Left kidney (tissue), 8 donors: Measurements from ENCODE around the gene CFAP20DC. TPM values are rescaled to one million over a fixed set of nuclear protein-coding genes. Genes with fewer than 3 reads are reported as not detected.
A peak's percentile ranks its signal among the peaks of the same experiment; 100 is the strongest.
"Not testable (repeated sequence)": the region's sequence is repeated elsewhere in the genome, so short reads cannot be mapped to it uniquely, and the experiment has no call there.

Experiments
- DNase-seq: peaks from one replicate; pipeline ENCODE4 v3.0.0-alpha.2; 2013
- long read RNA-seq, 8 donors: transcript quantifications; one replicate each; lab custom pipeline, GENCODE V29; 2026
- polyA plus RNA-seq: library from polyadenylated mRNA; unstranded; fragments of 120-200 nt; gene quantifications from one replicate; pipeline ENCODE4 v1.2.1, GENCODE V29; 2013; ENCODE audit not compliant: insufficient read length

CFAP20DC gene
- 5.4 TPM for polyA plus RNA-seq
- long read RNA-seq, donor 1 = 0 reads
- long read RNA-seq, donor 2 = 0 reads
- long read RNA-seq, donor 3 = 0 reads
- long read RNA-seq, donor 4, partial matches to known transcripts = 0 of 1 reads
- long read RNA-seq, donor 4, other reads (novel, unspliced or antisense) = 0 of 1 reads
- long read RNA-seq, donor 5 = 0 reads
- long read RNA-seq, donor 6 = 0 reads
- long read RNA-seq, donor 7 = 0 reads
- long read RNA-seq, donor 8 = 0 reads

DNA sequence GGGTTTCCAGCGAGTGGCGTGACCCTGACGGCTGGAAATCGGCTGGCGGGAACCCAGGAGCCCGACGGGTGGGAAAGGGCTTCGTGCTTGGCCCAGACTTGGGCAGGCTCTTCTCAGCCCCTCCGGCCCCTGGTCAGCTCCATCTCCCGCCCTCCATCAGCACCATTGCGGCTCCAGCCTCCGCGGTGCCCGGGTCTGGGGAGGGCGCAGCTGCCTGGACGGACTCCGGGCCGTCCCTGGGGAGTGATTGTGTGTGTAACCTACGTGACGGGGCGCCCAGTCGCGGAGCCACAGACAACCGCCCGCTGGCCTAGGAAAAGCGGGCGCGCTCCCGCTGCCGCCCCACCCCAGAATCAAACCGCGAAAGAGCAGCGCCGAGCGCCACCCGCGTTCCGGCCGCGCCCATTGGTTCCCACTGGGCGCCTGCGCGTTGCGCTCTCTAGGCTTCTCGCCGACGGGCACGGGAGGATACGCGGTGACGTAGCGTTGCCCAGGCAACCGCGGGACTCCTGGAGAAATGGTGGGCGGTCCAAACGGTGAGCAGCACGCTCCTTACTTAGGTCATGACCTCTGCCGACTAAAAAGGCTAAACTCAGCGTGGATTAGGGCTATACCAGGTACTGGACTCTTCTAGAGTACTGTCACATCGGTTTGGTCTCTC, at the start of gene CFAP20DC:
TSS of gene CFAP20DC (minus strand) at position 355 of the 661 bp plus-strand sequence. CDS start 394 bp downstream, outside the sequence.
- peak; percentile 95 for DNase-seq

DNA sequence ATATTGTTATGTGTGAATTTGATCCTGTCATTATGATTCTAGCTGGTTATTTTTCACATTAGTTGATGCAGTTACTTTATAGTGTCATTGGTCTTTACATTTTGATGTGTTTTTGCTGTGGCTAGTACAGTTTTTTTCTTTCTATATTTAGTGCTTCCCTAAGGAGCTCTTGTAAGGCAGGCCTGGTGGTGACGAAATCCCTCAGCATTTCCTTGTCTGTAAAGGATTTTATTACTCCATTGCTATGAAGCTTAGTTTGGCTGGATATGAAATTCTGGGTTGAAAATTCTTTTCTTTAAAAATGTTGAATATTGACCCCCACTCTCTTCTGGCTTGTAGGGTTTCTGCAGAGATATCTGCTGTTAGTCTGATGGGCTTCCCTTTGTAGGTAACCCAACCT, 48.7 kb upstream of the CFAP20DC start:
- not testable (repeated sequence) for DNase-seq

DNA sequence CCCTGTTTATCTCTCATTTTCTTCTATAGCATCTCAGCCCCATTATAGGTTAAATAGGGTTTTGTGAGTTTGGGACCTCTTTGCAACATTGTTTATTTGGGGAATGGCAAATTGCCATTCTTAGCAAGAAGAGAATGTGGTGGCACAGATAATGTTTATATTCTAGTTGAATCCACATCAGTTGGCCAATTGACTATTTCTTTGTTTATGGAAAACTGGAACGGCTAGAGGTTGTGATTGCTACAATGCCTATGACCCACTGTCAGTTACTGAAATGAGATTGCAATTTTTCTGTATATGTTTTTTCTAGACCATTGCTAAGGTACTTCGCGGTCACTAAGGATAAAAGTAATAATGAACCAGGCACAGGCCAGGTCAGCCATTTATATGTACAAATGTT, 44.6 kb upstream of the CFAP20DC start:
- no peak for DNase-seq

DNA sequence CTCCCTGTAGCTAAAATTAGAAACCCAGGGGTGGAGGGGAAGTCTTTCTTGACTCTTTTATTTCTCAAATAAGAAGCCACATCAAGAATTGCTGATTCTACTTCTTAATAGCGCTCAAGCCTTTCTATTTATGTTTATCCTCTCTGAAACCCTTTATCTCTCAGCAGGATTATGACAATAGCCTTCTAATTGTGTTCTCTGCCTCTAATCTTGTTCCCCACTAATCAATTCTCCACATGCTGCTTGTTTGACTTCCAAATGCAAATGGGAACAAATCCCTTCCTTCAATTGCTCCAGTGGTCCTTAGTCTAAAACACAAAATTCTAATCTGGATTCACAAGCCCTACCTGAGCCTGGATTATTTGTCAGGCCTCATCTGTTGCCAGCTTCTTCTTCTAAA, 43.7 kb upstream of the CFAP20DC start:
- DNase-seq = no peak

DNA sequence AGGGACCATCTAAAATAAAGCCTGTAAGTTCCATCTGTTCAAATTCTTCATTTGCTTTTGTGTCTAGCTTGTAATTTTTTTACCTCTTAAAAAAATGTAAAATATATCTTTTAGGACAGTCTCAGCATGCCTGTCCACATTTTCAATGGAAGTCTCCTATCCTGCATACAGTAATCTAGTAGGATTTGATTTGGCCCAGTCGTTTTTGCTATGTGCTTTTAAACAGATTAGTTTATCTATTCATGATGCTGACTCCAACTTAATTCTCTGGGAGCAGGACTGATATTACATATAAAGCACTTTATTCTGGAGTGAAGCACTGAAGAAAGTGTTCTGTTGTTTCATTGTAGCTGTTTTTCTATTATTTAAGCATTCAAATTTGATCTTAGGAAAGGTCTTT, 38.9 kb upstream of the CFAP20DC start:
- no peak for DNase-seq

DNA sequence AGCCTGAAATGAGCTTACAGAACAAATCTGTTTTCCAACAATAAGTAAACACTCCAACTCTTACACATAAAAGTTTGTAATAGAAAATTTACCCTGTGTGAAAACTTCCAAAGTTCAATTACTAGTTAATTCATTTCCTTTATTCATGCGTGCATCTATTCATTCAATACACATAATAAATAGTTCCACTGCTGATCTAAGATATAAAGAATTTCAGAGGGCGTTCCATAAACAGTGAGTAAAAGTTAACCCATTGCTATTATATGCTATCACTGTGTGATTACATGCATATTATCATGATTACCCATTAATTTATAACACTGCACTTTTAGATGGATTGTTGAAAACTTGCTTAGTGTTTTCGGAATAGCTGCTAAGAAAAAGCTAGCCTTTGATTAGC, 36.2 kb upstream of the CFAP20DC start:
- DNase-seq = no peak

DNA sequence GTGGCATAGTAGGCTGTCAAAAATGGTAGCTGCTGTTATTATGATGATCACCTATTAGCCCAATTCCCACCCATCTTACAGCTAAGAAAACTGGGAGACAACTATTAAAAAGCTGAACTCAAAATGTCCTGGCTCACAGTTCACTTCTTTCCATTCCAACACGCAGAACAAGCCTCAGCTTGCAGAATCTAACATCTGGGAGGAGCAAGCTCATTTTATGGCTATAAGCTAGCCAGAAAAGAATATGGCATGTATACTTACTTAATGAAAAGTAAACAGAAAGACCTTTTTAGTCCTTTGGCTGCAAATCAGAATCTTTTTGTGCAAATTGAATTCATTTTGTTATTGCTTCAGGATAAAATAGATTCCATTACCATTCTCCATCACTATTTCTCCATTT, 34.8 kb upstream of the CFAP20DC start:
- no peak for DNase-seq

DNA sequence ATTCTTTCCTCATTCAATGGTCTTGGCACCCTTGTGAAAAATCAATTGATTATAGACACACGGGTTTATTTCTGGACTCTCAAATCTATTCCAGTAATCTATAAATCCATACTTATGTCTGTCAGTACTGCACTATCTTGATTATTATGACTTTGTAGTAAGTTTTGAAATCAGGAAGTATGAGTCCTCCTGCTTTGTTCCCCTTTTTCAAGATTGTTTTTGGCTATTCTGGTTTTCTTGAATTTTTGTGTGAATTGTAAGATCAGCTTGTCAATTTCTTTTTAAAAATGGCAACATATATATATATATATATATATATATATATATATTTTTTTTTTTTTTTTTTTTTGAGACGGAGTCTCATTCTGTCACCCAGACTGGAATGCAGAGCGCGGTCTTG, 32.3 kb upstream of the CFAP20DC start:
- no peak for DNase-seq

DNA sequence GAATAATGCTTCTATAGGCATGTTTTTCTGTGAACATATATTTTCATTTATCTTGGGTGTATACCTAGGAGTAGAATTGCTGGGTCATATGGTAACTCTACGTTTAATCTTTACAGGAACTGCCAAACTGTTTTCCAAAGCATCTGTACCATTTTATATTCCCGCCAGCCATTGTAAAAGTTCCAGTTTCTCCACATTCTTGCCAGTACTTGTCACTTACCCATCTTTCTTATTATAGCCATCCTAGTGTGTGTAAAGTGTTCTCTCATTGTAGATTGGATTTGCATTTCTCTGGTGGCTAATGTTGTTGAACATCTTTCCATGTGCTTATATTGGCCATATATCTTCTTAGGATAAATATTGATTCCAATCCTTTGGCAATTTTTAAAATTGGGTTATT, 31.2 kb upstream of the CFAP20DC start:
- DNase-seq = no peak

DNA sequence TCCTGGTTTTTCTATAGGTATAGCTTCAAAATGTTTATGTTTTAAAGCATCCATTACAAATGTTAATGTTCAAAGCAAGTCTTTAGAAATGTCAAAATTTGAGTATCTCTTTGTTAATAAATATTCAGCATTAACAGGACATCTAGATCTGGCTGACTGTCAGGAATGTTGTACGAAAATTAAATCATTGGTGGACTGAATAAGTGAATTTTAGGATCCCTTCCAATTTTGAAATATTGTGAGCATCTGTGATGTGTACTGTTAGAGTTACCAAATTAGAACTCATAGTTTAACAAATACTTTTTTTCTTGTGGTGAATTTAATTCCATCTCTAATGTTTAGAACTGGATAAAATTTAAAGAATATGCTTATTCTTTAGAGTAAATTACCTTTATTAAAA, 30.1 kb upstream of the CFAP20DC start:
- no peak for DNase-seq

DNA sequence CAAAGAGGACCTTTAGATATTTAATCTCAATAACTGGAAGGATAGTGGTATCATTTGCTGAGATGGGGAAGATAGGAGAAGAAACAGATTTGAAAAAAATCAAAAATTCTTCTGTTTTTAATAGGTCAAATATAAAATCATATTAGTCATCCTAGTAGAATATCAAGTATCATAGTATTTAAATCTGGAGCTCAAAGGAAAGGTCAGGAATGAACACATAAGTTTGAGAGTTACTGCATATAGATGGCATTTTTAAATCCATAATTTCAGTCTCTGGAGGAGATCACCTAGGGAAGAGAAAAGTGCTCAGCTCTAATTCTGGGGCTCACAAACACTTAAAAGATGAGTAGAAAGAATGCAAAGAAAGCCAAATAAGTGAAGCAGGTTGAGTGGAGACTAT, 24.9 kb upstream of the CFAP20DC start:
- DNase-seq = no peak

DNA sequence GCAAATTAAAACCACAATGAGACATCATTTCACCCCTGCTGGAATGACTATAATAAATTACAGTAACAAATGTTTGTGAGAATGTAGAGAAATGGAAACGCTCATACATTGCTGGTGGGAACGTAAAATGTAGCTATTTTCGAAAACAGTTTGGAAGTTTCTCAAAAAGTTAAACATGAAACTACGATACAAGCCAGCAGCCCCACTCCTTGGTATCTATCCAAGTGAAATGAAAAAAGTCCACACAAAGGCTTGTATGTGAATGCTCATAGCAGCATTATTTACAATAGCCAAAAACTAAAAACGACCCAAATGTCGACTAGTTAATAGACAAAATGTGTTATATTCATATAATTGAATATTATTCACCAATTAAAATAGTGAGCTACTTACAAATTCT, 22.9 kb upstream of the CFAP20DC start:
- no peak for DNase-seq

DNA sequence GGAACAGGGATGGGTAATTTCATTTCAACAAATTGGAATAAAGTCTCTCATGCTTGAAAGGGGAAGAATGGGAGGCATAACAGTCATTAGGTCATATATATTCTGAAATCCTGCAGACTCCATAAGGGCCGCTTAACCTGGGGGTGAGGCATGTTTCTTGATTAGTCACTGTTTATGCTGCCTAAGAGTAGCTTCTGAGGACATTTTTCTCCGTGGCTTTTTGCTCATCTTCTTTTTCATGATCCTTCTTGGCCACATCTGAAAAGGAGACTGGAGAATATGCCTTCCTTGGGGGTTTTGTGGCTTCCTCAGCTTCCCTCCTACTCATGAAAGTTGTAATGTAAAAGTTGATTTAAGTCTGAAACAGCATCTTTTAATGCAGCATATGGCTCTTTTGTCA, 20.0 kb upstream of the CFAP20DC start:
- DNase-seq = no peak

DNA sequence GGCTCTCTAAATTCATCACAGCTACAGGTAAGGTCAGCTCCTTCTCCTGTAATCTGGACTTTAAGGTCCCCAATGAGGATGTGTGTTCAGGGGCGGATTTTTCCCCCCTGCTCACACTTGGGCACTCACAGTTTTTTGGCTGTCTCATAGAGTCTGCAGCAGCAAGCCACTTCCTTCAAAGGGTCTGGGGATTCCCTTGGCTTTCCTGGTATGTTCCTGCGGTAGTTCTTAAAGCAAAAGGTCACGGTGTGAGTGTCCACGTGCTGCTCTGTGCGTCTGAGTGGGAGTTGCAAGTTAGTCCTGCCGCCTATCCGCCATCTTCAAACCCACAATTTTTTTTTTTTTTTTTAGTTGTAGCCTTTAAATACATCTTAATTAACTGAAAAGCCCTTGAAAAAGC, 15.4 kb upstream of the CFAP20DC start:
- DNase-seq = no peak

DNA sequence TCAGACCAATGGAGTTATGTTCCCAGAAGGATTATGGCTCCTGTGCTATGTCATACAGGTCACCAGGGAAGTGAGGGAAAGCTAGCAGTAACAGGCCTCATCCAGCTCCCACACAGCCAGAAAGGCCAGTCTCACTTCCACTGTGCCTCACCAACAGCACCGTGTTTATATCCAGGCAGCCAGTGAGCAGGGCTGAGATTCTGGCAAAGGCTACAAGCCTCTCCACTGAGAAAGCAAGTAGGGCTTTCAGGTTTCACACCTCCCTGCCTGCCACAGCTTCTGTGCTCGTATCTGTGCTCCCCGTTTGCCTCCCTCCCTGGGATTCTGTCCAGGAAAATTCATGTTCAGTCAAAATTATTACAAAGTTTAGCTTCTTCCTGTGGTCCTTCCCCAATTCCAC, 14.9 kb upstream of the CFAP20DC start:
- no peak for DNase-seq

DNA sequence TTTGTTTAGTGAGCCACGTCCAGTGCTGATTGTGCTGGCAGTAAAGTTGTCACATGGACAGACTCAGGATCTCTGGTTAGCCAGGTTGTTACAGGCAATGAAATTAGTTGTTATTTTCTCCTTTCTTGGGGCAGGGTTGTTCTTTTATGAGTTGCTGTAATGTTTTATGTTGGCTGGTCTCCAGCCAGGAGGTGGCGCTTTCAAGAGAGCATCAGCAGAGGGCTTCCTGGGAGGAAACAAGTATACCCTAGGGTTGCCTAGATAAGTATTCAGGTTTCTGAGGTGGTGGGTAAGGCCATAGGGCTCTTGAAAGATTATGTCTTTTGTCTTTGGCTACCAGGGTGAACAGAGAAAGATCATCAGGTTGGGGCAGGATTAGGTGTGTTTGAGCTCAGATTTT, 14.5 kb upstream of the CFAP20DC start:
- no peak for DNase-seq

DNA sequence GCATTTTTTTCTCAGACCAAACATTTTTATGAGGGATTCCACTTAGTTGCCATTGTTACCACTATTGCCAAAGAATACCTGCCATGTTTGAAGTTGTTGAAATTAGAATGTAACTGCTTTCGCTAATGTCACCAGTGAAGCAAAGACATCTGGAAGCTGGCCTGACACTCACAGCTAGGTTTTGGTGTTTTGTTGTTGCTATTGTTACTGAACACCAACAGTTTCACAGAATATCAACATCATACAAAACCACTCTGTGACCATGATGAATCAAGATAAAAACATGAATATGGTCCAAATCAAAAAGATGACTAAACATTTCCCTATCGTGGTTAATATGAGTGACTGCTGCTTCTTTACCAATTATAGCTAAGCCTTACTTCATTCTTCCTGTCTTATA, 6.9 kb upstream of the CFAP20DC start:
- no peak for DNase-seq

DNA sequence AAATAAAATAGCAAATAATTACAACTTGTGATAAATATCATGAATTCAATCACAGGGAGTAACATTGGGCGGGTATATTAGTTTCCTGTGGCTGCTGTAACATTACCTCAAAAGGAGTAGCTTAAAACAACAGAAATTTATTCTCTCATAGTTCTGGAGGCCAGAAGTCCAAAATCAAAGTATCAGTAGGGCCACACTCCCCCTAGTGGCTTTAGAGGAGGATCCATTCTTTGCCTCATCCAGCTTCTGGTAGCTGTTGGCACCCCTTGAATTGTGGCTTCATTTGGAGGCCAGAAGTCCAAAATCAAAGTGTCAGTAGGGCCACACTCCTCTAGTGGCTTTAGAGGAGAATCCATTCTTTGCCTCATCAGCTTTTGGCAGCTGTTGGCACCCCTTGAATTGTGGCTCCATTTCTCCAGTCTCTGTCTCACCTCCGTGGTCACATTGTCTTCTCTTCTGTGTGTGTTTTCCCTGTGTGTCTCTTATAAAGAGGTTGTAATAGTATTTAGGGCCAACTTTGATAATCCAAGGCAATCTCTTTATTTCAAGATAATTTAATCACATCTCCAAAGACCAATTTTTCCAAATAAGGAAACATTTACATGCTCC, 3.1 kb upstream of the CFAP20DC start:
- DNase-seq = no peak

DNA sequence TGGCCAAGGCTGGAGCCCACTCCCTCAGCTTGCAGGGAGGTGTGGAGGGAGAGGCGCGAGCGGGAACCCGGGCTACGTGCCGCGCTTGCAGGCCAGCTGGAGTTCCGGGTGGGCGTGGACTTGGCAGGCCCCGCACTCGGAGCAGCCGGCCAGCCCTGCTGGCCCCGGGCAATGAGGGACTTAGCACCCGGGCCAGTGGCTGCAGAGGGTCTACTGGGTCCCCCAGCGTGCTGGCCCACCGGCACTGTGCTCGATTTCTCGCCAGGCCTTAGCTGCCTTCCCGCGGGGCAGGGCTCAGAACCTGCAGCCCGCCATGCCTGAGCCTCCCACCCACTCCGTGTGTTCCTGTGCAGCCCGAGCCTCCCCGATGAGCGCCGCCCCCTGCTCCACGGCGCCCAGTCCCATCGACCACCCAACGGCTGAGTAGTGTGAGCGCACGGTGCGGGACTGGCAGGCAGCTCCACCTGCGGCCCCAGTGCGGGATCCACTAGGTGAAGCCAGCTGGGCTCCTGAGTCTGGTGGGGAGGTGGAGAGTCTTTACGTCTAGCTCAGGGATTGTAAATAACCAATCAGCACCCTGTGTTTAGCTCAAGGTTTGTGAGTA, 1.1 kb upstream of the CFAP20DC start:
- not testable (repeated sequence) for DNase-seq

DNA sequence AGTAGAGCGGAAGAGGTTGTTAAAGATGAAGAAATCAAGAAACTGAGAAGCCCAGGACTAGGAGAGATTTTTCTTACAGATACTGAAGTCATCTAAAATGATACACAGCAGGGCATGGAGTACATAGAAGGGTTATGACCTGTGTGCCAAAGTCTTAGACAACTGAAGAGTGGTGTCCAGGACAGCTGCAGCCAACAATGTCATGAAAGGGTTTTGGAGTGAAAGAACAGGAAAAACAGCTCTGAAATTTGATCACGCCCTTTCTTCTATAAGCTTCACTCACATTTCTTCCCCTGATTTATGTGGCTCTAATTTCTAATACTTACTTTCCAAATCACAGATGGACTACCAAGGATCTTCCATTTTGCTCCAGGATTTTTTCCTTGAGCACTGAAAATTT, 3.0 kb downstream of the CFAP20DC start:
- no peak for DNase-seq

DNA sequence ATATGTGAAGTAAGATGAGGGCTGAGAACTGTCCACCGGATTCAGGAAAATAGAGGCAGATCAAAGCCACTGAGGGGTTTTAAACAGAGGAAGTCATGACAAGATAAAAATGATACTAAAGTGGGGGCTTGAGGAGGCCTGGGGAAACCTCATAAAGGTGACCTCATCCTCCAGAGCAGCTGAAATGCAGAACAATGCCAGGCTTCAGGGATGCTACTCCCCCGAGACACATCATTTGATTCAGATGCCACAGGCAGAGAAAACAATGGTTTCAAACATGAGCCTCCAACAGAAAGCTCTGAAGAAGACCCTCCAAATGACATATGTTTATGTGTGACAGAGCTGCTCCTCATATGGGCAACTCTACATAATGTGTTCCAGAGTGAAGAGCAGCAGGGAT, 6.4 kb downstream of the CFAP20DC start:
- DNase-seq = no peak

DNA sequence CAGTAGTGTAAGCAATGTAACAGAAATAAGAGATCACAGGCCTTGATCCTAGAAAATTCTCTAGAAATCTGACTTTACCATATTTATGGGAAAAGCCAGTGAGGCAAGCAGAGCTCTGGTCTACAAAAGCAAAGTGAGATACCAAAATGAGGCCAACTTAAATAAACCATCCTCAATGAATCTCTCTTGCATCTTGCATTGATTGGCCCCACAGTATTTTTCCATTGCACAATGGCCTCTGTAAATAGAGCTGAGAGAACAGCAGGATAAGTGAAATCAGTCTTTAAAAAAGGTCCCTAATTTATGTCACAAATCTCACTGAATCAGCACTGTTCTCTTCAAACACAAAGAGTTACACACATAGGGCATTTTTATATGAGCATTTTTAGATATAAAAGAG, 8.9 kb downstream of the CFAP20DC start:
- no peak for DNase-seq

DNA sequence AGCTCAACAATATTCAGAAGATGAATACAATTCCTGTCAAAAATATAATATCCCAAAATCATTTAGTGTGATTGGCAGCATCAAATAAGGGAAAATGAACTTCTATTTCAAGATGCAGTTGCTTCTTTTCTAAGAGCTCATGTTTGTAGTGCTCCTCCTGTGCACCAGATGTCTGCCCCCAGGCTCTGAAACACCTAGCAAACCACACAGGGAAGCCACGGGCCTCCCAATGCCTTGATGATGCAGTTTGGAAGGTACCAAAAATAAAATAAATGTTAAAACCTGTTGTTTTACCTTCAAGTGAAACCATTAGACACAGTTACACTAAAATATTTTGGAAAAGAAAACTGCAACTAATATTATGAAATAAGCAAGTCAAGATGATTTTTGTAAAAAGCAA, 22.2 kb downstream of the CFAP20DC start:
- DNase-seq = no peak
